HG03575 (cell line): ENCODE measurements around the gene LRMDA.
"Not testable (repeated sequence)": the region's sequence is repeated elsewhere in the genome, so short reads cannot be mapped to it uniquely, and the experiment has no call there.

Experiments
- ATAC-seq: cut with Tn5 transposase; IDR thresholded peaks from one replicate; pipeline ENCODE4 v1.9.1; 2021; ENCODE audit not compliant: unreplicated experiment, insufficient number of reproducible peaks, low FRiP score; ENCODE audit errors: extremely low read depth

The LRMDA gene

DNA sequence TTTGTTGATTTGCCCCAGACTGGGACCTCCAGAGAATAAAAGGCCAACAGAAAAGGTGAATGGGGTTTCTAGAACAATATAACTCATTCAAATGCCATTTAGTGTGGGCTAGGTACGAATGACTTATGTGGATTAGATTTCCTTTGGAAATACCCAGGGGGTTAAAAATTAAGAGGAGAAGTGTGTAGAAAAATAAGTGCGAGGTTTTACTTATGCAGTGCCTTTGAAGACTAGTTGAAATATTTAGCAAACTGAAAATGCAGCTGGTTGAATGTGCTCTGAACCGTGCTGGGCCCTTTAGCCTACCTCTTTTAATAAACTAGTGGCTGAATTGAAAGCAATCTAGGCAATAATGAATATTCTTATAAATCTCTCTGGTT lies 180.6 kb downstream of the LRMDA start:
- ATAC-seq: no peak

DNA sequence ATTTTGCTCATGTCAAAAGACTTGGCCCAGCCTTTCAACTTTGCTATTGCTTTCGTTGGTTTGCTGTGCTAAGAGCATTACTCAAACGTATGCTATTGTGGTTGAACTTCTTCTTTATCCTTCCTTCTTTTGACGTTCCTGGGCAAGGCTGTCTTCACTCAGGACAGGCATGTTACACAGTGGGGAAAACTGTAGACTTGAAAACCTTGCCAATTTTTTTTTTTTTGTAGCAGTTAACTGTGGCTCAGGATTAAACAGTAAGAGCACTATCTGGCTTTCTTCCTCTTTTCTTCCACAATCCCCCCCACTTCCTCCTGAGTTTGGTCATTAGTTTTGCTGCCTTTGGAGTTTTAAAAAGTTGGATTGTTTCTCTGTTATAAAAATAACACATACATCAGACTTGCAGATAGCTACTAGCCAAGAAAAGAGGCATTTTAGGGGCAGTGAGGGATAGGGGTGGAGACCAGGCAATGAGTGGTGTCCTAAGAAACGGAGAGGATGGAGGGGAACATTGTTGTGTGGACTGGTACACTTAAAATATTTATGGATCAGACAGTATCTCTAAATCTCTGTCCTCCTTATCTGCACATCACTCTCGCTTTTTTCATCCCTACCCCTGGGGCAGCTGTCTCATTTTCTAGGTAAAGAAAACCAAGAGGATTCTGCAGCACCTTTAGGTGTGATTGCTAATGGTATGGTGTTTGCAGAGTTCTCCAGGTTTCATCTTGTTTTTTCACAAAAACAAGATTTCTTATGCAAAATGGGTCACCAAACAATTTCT lies 181.7 kb downstream of the LRMDA start:
- no peak for ATAC-seq

DNA sequence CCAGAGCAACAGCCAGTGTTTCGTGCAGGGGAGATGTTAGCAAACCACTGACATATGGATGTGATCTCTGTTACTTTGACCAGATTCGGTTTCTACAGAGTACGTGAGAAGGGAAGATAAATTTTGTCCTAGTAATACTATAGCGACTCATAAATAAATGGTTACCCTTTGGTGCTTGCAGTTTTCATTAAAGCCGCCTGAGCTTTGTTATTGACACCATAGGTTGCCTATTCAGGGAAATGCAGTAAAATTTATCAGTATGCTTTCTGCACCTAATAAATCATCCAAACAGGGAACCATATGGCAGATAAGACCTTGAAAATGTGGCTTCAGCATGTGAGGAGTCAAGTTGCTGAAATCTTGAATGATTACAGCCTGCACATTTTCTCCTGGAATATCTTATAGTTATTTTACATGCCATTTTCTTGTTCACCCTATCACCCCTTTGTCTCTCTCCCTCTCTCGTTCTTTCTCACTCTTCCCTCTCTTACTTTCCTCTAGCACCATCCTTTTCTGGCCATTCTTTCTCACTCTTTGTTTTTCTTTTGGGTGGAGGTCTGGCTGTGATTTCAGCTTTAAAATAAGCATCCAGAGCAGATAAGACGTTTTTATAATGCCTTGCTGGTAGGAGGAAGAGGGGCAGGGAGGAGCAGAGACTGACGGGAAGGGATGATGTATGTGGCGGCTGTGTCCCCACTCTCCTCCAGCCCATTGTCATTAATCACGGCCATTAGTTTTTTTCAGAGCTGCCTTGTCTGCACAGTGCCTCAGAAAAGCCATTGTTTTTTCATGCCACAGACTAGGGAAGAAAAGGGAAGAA lies 182.5 kb downstream of the LRMDA start:
- ATAC-seq: no peak

DNA sequence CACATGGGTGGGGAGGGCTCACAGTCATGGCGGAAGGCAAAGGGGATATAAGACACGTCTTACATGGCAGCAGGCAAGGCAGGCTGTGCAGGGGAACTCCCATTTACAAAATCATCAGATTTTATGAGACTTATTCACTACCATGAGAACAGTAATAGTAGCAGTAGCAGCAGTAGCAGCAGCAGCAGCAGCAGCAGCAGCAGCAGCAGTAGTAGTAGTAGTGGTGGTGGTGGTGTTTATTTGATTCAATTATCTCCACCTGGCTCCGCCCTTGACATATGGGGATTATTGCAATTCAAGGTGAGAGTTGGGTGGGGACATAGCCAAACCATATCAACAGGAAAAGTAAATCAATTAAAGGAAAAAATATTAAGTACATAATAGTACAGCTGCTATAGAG lies 184.7 kb downstream of the LRMDA start:
- ATAC-seq: no peak

DNA sequence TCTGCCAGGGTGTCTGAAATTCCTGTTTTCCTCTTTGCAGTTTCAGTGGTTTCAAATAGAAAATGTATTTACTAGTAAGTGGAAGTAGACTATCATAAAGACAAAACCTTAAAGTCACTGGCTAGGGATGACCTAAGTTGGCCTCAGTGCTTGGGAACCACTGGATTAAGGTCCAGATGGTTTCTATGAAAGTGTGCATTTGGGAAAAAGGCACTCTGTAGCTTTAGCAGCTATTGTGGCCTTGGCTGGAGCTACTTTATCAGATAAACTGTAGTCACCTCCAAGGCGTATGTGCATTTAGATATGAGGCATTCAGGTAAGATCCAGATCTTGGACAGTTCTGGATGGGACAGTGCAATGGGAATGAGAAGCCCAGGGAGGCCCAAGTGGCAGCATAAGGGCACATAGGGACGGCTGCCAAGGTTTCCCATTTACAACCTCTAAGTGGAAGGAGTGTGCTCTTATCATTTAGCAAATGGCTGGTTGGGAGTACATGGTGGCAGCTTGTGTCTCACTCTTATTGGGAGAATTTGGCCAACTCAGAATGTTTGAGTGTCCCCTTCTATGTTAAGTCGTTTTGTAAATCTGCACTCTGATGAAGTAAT lies 185.6 kb downstream of the LRMDA start:
- no peak for ATAC-seq

DNA sequence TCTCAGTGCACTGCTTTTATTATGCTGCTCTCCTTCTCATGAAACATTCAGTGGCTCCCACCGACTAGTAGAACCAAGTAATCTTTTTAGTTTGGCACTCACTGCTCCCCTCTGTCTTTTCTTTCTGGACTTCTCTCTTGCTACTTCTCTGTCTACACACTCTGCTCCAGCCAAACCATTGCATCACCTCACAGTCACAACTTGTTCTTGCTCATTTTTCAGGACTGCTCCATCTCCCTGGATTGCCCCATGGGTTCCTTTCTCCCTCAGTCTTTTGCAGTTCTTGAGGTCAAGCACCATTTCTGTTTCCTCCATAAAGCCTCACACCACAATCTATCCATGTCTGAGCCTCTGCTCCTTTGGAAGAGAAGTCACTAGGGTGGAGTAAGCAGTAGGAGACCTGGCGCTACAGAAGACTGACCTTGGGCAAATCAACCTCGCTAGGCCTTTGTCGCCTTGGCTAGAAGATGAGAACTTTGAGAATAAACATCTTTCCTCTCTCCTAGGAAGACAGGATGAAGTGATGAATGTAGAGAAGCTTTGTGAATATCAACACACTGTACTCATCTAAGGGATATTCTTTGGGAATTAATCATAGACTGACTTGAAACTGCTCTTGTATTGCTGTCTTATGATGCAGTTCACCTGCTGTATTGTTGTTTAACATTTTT lies 186.2 kb downstream of the LRMDA start:
- no peak for ATAC-seq

DNA sequence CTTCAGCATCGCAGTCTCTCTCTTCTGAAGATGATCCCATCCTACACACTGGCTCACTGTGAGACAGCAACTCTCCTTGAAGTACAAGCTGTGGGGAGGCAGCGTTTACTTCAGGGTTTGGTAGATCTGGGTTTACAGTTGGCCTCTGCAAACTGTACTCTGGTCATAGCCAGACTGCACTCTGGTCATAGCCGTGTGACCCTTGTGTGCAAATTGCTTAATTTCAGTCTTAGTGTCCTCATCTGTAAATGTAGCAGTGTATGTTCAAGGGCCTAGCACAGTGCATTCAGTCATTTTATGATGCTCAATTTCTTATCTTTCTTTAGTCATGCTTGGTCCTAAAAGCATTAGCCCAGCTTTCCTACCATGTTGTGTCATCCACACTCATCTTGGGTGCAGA lies 188.2 kb downstream of the LRMDA start:
- no peak for ATAC-seq

DNA sequence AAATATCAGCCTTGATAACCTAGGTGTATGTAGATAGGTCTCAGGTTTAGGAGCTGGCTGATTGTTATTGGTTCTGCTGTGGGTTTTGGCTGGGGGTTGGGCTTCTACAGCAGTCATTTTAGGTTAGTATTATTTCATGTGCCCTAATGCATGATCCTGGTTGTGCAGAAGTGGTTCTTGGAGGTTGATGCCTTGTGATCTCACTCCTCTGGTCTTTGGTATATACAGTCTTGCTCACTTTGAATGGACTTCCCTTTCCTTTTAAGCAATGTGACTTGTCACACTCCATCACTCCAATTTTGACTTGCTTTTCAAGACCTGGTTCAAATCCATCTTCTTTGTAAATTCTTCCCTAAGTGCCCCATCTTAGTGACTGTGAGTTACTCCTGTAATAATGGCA lies 188.9 kb downstream of the LRMDA start:
- no peak for ATAC-seq

DNA sequence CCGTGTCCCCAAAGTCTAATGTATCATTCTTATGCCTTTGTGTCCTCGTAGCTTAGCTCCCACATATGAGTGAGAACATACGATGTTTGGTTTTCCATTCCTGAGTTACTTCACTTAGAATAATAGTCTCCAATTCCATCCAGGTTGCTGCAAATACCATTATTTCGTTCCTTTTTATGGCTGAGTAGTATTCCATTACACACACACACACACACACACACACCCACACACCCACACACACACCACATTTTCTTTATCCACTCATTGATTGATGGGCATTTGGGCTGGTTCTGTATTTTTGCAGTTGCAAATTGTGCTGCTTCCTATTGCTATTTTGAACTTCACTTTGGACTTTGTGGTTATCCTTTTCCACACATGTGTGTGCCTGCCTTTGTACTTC lies 189.6 kb downstream of the LRMDA start:
- not testable (repeated sequence) for ATAC-seq

DNA sequence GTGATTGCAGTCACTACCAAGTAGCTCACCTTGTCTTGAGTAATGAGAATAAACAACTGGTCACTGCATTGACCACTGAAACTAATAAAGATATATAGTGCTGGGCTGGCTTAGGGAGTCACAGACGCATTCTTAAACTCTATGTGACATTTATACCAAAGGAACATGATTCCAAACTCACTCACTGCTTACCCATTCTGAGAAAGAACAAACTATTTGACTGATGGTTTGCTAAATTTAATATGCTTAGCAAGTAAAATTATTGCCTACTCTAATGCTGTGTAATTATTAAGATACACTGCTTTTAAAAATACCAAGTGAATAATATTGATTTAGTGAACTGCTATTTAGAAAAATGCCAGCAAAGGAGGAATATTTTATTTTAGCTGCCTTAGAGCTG lies 191.1 kb downstream of the LRMDA start:
- ATAC-seq: no peak

DNA sequence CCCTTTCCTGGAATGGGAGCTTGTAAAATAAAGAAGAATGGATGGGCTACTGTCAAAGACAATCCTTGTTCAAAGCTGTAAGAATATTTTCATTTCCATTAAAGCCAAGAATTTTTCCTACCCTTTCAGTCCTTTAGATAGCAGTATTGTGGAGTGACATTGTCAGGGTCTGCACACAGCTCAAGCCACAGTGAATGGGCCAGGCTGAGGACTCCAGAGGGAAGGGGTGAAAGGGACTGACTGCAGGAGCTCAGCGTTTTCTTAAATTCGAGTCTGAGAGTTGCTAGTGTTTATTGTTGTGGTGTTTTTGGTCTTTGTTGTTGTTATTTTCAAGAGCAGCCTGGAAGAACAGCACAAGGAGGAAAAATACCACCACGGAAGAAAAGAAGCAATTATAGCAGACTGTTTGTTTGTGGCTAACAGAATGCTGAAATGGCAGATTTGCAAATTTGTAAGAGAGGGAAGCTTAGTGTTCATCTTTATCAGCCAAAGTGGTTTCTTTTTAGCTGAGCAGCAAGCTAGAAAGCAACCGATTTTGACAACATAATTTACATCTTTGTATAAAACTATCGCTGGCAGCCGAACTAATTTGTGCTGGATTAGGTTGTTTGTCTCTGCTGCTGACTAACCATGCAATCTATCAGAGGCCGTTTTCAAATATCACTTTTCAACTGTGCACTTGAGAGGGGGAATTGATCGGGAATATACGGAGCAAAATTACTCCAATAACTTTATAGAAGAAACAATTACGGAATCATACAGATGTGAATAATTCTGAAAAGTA lies 192.1 kb downstream of the LRMDA start:
- ATAC-seq: no peak

DNA sequence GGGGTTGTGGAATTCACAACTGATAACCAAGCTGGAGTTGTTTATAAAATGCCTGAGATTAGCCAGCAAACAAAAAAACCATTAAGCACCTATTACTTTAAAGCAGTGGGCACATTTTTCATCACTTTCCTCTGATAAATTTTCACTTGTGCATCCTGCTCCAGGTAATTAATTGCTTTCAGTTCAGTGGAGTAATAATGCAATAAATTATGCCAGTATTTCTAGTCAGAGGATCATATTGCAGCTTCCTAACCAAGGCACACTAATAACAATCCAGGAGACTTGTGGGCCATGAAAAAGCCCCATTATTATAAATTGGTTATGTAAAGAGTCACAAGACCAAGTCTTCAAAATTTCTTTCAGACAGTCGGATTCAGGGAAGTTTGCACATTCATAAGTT lies 193.2 kb downstream of the LRMDA start:
- ATAC-seq: no peak

DNA sequence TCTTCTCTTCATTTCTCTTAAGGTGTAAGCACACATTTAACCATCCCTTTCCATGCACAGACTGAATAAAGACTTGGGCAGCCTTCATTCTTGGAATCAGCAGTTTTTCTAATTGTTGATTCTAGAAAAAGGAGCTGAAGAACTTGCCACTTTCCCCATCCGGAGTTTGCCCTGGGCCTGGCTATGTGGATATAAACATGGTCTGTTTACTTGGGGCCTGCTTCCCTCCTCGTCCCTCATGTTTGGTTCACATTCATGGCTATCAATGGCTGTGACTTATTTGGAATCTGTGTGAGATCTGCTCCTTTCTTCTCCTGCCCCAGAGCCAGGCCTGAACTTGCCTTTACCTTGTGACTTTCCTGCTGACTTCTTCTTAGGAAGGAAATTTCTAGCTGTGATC lies 199.3 kb downstream of the LRMDA start:
- no peak for ATAC-seq

DNA sequence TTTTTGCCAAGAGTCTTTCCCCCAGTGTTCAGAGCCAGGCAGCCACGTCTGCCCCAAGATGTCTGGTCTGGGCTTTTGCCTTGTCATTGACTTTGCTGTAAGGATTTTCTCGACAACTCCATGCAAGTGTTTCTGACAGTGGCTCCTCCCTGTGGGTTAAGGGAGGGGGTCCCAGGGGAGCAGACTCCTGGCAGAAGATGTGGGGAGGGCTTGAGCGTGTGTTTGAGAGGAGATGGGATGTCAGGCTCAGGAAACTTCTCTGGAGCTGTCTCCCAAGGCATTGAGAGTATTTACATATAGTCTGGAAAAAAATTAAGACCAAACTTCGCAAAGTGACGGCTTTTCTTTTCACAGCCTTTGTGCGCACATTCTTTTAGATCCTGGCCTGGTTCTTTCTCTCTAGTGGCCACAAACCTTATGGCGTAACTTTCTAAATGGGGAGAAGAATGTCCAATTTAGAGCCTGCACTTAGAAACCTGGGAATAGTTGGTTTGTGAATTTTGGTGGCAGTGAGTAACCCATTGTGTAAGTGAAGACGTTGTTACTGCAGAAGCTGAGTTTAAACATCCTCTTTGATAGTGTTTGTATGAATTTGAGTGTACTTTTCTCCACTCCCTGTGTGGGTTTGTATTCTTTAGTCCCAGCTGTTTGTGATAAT lies 201.5 kb downstream of the LRMDA start:
- ATAC-seq: no peak

DNA sequence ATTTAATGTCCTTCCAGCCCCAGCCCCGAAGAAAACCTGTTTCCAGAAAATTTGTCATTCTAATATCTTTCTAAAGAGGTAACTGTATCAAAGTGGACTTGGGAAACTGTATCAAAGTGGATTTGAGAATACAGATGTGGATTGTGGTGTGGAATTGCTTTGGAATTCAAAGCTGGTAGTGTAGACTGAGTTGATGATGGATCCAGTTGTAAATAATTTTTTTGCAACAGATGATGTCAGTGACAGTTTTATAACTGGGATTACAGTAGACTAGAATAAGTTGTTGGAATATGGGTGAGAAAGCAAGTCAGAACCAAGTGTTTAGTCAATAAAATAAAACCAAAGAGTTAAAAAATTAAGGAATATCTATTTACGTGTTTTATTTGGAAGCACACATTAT lies 202.1 kb downstream of the LRMDA start:
- no peak for ATAC-seq

DNA sequence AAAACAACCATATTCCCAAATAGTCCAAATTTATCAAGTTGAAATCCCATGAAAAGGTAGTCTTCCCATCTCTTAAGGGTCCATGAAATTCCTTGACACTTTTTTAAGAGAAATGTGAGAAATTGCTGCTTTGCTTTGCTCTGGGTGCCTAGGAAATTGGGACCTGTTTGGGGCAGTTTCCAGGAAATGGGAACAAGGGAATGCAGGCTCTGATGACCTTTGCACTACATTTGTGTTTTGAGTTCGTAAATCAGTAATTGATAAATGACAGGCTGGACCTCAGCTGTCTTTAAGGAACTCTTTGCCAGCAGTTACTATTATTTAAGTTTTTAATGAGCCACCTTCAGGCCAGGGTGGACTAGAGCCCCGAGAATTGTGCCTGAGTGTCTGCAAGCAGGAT lies 203.5 kb downstream of the LRMDA start:
- no peak for ATAC-seq

DNA sequence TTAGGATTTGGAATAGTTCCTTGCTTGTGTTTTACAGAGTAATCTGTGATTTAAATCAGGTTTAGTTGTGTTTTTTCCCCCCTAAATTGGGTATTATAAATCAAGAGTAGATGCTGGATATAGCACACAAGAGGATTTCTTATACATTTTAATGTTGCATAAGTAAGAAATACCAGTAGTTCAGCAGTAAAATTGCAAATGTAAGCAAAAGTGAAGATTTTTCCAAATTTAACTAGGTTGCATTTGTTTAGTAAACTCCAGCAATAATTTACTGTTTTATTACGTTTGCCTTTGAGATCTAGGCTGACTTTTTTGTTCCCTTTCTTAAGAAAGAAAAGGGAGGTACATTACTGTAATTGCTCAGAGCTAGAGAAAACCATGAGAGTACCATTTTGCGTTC lies 207.3 kb downstream of the LRMDA start:
- no peak for ATAC-seq

DNA sequence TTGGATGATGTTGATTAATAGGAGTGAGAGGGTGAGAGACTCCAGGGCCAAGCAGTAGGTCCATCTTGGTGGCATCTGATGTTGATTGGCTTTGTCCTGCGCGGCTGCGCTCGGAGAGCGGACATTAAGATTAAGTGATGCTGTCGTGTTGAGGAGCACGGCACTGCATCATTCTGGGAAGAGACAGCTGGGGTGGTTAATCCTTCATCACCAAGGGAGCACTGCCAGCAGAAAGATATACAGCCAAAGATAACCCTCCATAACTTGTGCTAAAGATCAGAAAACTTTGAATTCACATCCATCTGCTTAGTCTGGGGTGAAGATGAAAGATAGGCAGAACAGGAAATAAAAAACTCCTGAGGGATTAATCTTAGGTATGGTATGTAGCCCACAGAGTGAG lies 208.3 kb downstream of the LRMDA start:
- no peak for ATAC-seq
